Measurements from ENCODE around the gene RAP1GAP.

Gene RAP1GAP

GRCh38 chr1:21704145-21704544, 35.0 kb upstream of the RAP1GAP start:
- no peak for TF ChIP-seq CTCF (IDR thresholded peaks at IDR 0.05; ENCODE audit: low read depth, low read length)
- no peak overlapping the region for H3K4me3 ChIP-seq (ENCODE audit: low read depth, low read length)

GRCh38 chr1:21703318-21703963, 34.3 kb upstream of the RAP1GAP start:
- no peak overlapping the region for H3K4me3 ChIP-seq (ENCODE audit: low read depth, low read length)
- TF ChIP-seq CTCF (IDR thresholded peaks at IDR 0.05; ENCODE audit: low read depth, low read length), result 0 out of 2 replicates have a peak, but pooled peaks have one; percentile 21

GRCh38 chr1:21702780-21703179, 33.6 kb upstream of the RAP1GAP start:
- no peak overlapping the region for H3K4me3 ChIP-seq (ENCODE audit: low read depth, low read length)
- TF ChIP-seq CTCF (IDR thresholded peaks at IDR 0.05; ENCODE audit: low read depth, low read length), result no peak

- H3K4me3 ChIP-seq (ENCODE audit: low read depth, low read length), result no peak overlapping the region
- no peak for TF ChIP-seq CTCF (IDR thresholded peaks at IDR 0.05; ENCODE audit: low read depth, low read length)
These were observed 32.2 kb upstream of the RAP1GAP start for GRCh38 chr1:21701401-21701800.

- no peak for TF ChIP-seq CTCF (IDR thresholded peaks at IDR 0.05; ENCODE audit: low read depth, low read length)
These were observed 30.9 kb upstream of the RAP1GAP start for GRCh38 chr1:21700094-21700493.

DNA sequence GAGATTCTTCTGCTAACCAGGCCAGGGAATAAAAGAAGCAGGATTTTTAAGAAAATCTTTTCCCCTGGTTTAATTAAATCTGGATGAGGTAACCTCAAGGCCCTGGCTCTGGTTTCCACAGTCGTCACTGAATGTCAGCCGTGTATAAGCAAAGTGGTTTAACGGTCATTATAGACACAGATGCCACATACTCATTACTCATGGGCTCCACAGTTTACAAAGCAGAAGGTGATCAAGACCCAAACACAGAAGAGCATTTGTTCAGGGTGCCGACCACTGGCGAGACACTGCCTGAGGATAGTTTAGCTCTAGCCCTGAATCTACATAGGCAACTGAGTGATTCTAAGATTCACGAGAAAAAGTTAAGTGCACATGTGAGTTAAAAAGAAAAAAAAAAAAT, 27.8 kb upstream of the RAP1GAP start:
- no peak for TF ChIP-seq CTCF (IDR thresholded peaks at IDR 0.05; ENCODE audit: low read depth, low read length)
- H3K4me3 ChIP-seq (ENCODE audit: low read depth, low read length), result no peak overlapping the region

More at GRCh38 chr1:21700094-21700493, 30.9 kb upstream of the RAP1GAP start:
- H3K4me3 ChIP-seq (ENCODE audit: low read depth, low read length), result no peak overlapping the region

GRCh38 chr1:21693732-21694131, 24.6 kb upstream of the RAP1GAP start:
- no peak overlapping the region for H3K4me3 ChIP-seq (ENCODE audit: low read depth, low read length)
- no peak for TF ChIP-seq CTCF (IDR thresholded peaks at IDR 0.05; ENCODE audit: low read depth, low read length)
